ENCODE measurements around the gene TFAM.
A peak's percentile ranks its signal among the peaks of the same experiment; 100 is the strongest.

The TFAM gene

GRCh38 chr10:58385784-58386112 lies 538 bp downstream of the TFAM start:
- no peak for DNase-seq (ENCODE audit: low read depth)
- TF ChIP-seq CTCF (IDR thresholded peaks at IDR 0.05; ENCODE audit: control insufficient read depth, insufficient read depth, low read depth, low read length, missing control alignments) = no peak
- H3K4me3 ChIP-seq (ENCODE audit: control insufficient read depth, low read depth, low read length) = peak overlapping the region; percentile 60

- H3K4me3 ChIP-seq (ENCODE audit: control insufficient read depth, low read depth, low read length) = no peak overlapping the region
- no peak for TF ChIP-seq CTCF (IDR thresholded peaks at IDR 0.05; ENCODE audit: control insufficient read depth, insufficient read depth, low read depth, low read length, missing control alignments)
- DNase-seq (ENCODE audit: low read depth) = no peak
Observed at GRCh38 chr10:58389024-58389423, 3.8 kb downstream of the TFAM start.

GRCh38 chr10:58393317-58393716 lies 8.1 kb downstream of the TFAM start:
- no peak for DNase-seq (ENCODE audit: low read depth)
- no peak overlapping the region for H3K4me3 ChIP-seq (ENCODE audit: control insufficient read depth, low read depth, low read length)
- no peak for TF ChIP-seq CTCF (IDR thresholded peaks at IDR 0.05; ENCODE audit: control insufficient read depth, insufficient read depth, low read depth, low read length, missing control alignments)

GRCh38 chr10:58394471-58394870 lies 9.3 kb downstream of the TFAM start:
- TF ChIP-seq CTCF (IDR thresholded peaks at IDR 0.05; ENCODE audit: control insufficient read depth, insufficient read depth, low read depth, low read length, missing control alignments) = no peak
- no peak for DNase-seq (ENCODE audit: low read depth)
- H3K4me3 ChIP-seq (ENCODE audit: control insufficient read depth, low read depth, low read length) = no peak overlapping the region

GRCh38 chr10:58396057-58396456 lies 10.8 kb downstream of the TFAM start:
- TF ChIP-seq CTCF (IDR thresholded peaks at IDR 0.05; ENCODE audit: control insufficient read depth, insufficient read depth, low read depth, low read length, missing control alignments) = no peak
- no peak overlapping the region for H3K4me3 ChIP-seq (ENCODE audit: control insufficient read depth, low read depth, low read length)
- no peak for DNase-seq (ENCODE audit: low read depth)

- DNase-seq (ENCODE audit: low read depth) = no peak
- no peak overlapping the region for H3K4me3 ChIP-seq (ENCODE audit: control insufficient read depth, low read depth, low read length)
- TF ChIP-seq CTCF (IDR thresholded peaks at IDR 0.05; ENCODE audit: control insufficient read depth, insufficient read depth, low read depth, low read length, missing control alignments) = no peak
Observed at GRCh38 chr10:58397830-58398229, 12.6 kb downstream of the TFAM start.

- TF ChIP-seq CTCF (IDR thresholded peaks at IDR 0.05; ENCODE audit: control insufficient read depth, insufficient read depth, low read depth, low read length, missing control alignments) = no peak
- no peak for DNase-seq (ENCODE audit: low read depth)
- no peak overlapping the region for H3K4me3 ChIP-seq (ENCODE audit: control insufficient read depth, low read depth, low read length)
Observed at GRCh38 chr10:58399410-58399809, 14.2 kb downstream of the TFAM start.

Measured in AG09309 (cell line).